Caco-2 (cell line): ENCODE measurements around the gene ACOT12. TPM values are rescaled to one million over a fixed set of nuclear protein-coding genes. Genes with fewer than 3 reads are reported as not detected.

Experiments used
- BruUV-seq: library from RNA; stranded (reverse); fragments of 400-500 nt; replicated peaks from 2 replicates; lab custom pipeline; 2021; lab: Mats Ljungman, UMichigan
- CTCF ChIA-PET: fragments of 300-600 bp; sonication (Branson Sonifier 250); formaldehyde crosslinking; loops from one replicate; lab custom pipeline; 2022; ENCODE audit warnings: antibody characterized with exemption; lab: Charles Lee
- POLR2A ChIA-PET: fragments of 300-600 bp; sonication (Branson Sonifier 250); formaldehyde crosslinking; loops from one replicate; lab custom pipeline; 2022; ENCODE audit warnings: antibody characterized with exemption; lab: Charles Lee
- DNase-seq, 2 experiments: peaks; one replicate each; pipeline versions ENCODE4 v3.0.0 to v3.0.0-alpha.2; 2020 to 2022
- H3K27me3 ChIP-seq: replicated peaks from 2 replicates; pipeline ENCODE4 v1.6.0; 2011; ENCODE audit warnings: low read length; ENCODE audit not compliant: control insufficient read depth, insufficient read depth
- H3K36me3 ChIP-seq: 2 replicates; pipeline ENCODE4 v1.5.1; 2011; ENCODE audit warnings: low read length; ENCODE audit not compliant: control insufficient read depth, insufficient read depth
- H3K4me1 ChIP-seq: fragments of 250-450 bp; sonication (Bioruptor Pico); 2 replicates; pipeline ENCODE4 v1.5.1; 2020; ENCODE audit warnings: mild to moderate bottlenecking
- H3K4me3 ChIP-seq: 2 replicates; pipeline ENCODE4 v1.5.1; 2011; ENCODE audit warnings: low read depth, mild to moderate bottlenecking, control low read depth, low read length
- H3K9me3 ChIP-seq: fragments of 250-450 bp; sonication (Bioruptor Pico); 2 replicates; pipeline ENCODE4 v1.5.1; 2020; ENCODE audit warnings: mild to moderate bottlenecking, moderate library complexity
- H3K27ac Mint-ChIP-seq: one replicate; pipeline ENCODE4 v1.8.0; 2022; ENCODE audit warnings: mixed read lengths; ENCODE audit not compliant: unreplicated experiment
- H3K27me3 Mint-ChIP-seq: one replicate; pipeline ENCODE4 v1.8.0; 2022; ENCODE audit warnings: mixed read lengths; ENCODE audit not compliant: insufficient read depth, unreplicated experiment
- H3K36me3 Mint-ChIP-seq: one replicate; pipeline ENCODE4 v1.8.0; 2022; ENCODE audit warnings: mild to moderate bottlenecking, mixed read lengths; ENCODE audit not compliant: insufficient read depth, unreplicated experiment
- H3K4me1 Mint-ChIP-seq: one replicate; pipeline ENCODE4 v1.8.0; 2022; ENCODE audit warnings: low read depth, mixed read lengths; ENCODE audit not compliant: unreplicated experiment
- H3K4me3 Mint-ChIP-seq: one replicate; pipeline ENCODE4 v1.8.0; 2022; ENCODE audit warnings: mild to moderate bottlenecking, moderate library complexity, mixed read lengths; ENCODE audit not compliant: unreplicated experiment
- H3K9me3 Mint-ChIP-seq: one replicate; pipeline ENCODE4 v1.8.0; 2022; ENCODE audit warnings: mixed read lengths; ENCODE audit not compliant: unreplicated experiment
- CTCF ChIP-seq, 2 experiments: fragments of 200-600 bp in 1 of 2; IDR thresholded peaks; 1 replicate in 1 of 2; 2 replicates in 1 of 2; pipeline versions ENCODE4 v1.5.1 to v1.8.0; 2011 to 2022; ENCODE audit warnings: antibody characterized with exemption in 1 of 2, control low read depth in 1 of 2, inconsistent platforms in 1 of 2, low read depth in 1 of 2, low read length in 1 of 2, mild to moderate bottlenecking in 1 of 2, moderate library complexity in 1 of 2; ENCODE audit not compliant: insufficient read depth in 1 of 2, severe bottlenecking in 1 of 2, unreplicated experiment in 1 of 2
- intact Hi-C: fragments of 100-400 bp; cut with micrococcal nuclease; formaldehyde crosslinking; loops from one replicate; pipeline ENCODE4 v1.10.0; 2022; ENCODE audit not compliant: unreplicated experiment
- total RNA-seq: library from RNA; stranded (reverse); gene quantifications from 2 replicates; pipeline ENCODE4 v1.2.3, GENCODE V29; 2022

The ACOT12 gene
- total RNA-seq, 1 experiment from 2014 or later, result 1.4 TPM

GRCh38 chr5:81400375-81400774 is 6.4 kb upstream of the ACOT12 start:
- H3K4me1 ChIP-seq, result no peaks in the 10 kb centered on the region; the same call in 1 of the 2 replicates
- CTCF ChIA-PET, result no interaction called here
- intact Hi-C loops, result no loop called here
- BruUV-seq, result no TSS peak
- H3K36me3 Mint-ChIP-seq, result no peaks in the 10 kb centered on the region
- no peak overlapping the region for H3K27ac Mint-ChIP-seq
- no peak overlapping the region for H3K4me3 Mint-ChIP-seq
- no peaks in the 10 kb centered on the region for H3K36me3 ChIP-seq
- H3K9me3 Mint-ChIP-seq, result no peaks in the 10 kb centered on the region
- no peaks in the 10 kb centered on the region for H3K9me3 ChIP-seq
- H3K27me3 Mint-ChIP-seq, result no peaks in the 10 kb centered on the region
- POLR2A ChIA-PET, result no interaction called here
- no peaks in the 10 kb centered on the region for H3K4me1 Mint-ChIP-seq
- no peak overlapping the region for H3K4me3 ChIP-seq
- DNase-seq, result no peak
- H3K27me3 ChIP-seq, result no peaks in the 10 kb centered on the region
- TF ChIP-seq CTCF (IDR thresholded peaks at IDR 0.05; ENCODE audit: insufficient read depth in 1 of 2, low read depth in 1 of 2, low read length in 1 of 2, severe bottlenecking in 1 of 2, unreplicated experiment in 1 of 2), result no peak

GRCh38 chr5:81398741-81399140 is 4.8 kb upstream of the ACOT12 start:
- DNase-seq, result no peak
- Mint-ChIP-seq H3K9me3 (no peaks in the 10 kb centered on the region), H3K4me3 (no peak overlapping the region), H3K27ac (no peak overlapping the region), H3K27me3 (no peaks in the 10 kb centered on the region), H3K36me3 (no peaks in the 10 kb centered on the region), H3K4me1 (no peaks in the 10 kb centered on the region)
- no peaks in the 10 kb centered on the region for H3K27me3 ChIP-seq
- H3K4me1 ChIP-seq, result no peaks in the 10 kb centered on the region; the same call in 1 of the 2 replicates
- CTCF ChIA-PET, result no interaction called here
- H3K9me3 ChIP-seq, result no peaks in the 10 kb centered on the region
- no peak for TF ChIP-seq CTCF (IDR thresholded peaks at IDR 0.05; ENCODE audit: insufficient read depth in 1 of 2, low read depth in 1 of 2, low read length in 1 of 2, severe bottlenecking in 1 of 2, unreplicated experiment in 1 of 2)
- intact Hi-C loops, result no loop called here
- no peaks in the 10 kb centered on the region for H3K36me3 ChIP-seq
- BruUV-seq, result no TSS peak
- POLR2A ChIA-PET, result no interaction called here
- no peak overlapping the region for H3K4me3 ChIP-seq

GRCh38 chr5:81397176-81397575 is 3.2 kb upstream of the ACOT12 start:
- Mint-ChIP-seq H3K27me3 (no peaks in the 10 kb centered on the region), H3K4me3 (no peak overlapping the region), H3K27ac (no peak overlapping the region), H3K36me3 (no peaks in the 10 kb centered on the region), H3K9me3 (no peaks in the 10 kb centered on the region), H3K4me1 (no peaks in the 10 kb centered on the region)
- TF ChIP-seq CTCF (IDR thresholded peaks at IDR 0.05; ENCODE audit: insufficient read depth in 1 of 2, low read depth in 1 of 2, low read length in 1 of 2, severe bottlenecking in 1 of 2, unreplicated experiment in 1 of 2), result no peak
- Histone ChIP-seq H3K9me3 (0 out of 2 replicates have a peak, but pooled peaks cover 3% of the 10 kb centered on the region), H3K4me1 (no peaks in the 10 kb centered on the region; the same call in 1 of the 2 replicates), H3K36me3 (no peaks in the 10 kb centered on the region), H3K4me3 (no peak overlapping the region), H3K27me3 (no peaks in the 10 kb centered on the region)
- POLR2A ChIA-PET, result no interaction called here
- intact Hi-C loops, result no loop called here
- no peak for DNase-seq
- CTCF ChIA-PET, result no interaction called here
- BruUV-seq, result no TSS peak
